Testis (tissue), 2 donors: ENCODE data around the gene KRTAP22-2.

Source experiments
- POLR2A ChIP-seq: fragments of 450-650 bp; IDR thresholded peaks from one replicate; pipeline ENCODE4 v1.6.1; 2017; ENCODE audit warnings: antibody characterized with exemption, mild to moderate bottlenecking, moderate library complexity
- TF ChIP-seq, protein P1 (sequence below), 3 experiments: fragments of 450-650 bp in 2 of 3; fragments of 200-600 bp in 1 of 3; sonication (generic) in 1 of 3; IDR thresholded peaks; one replicate each; pipeline ENCODE4 v1.5.1; 2016 to 2019; ENCODE audit warnings: antibody characterized with exemption in 3 of 3, mild to moderate bottlenecking in 2 of 3, moderate library complexity in 1 of 3

DNA sequence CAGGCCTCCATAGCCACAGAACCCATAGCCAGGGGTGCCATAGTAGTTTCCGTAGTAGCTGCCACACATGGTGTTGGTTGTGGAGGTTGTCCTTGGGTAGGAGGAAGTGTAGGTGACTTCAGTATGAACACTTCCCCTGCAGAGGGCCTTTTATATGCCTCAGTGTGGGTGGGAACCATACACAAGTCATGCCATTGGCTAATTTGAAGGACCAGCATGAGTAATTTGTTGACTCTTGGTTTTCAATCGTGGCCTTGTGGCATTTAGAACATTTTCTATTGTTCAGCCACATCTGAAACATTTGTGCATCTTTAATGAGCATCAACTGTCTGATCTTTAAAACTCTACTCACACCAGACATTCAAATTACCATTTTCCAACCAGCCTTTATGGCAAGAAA lies 23.6 kb upstream of the KRTAP22-2 start, which contains the start of gene KRTAP6-1:
- TF ChIP-seq, protein P1, sequence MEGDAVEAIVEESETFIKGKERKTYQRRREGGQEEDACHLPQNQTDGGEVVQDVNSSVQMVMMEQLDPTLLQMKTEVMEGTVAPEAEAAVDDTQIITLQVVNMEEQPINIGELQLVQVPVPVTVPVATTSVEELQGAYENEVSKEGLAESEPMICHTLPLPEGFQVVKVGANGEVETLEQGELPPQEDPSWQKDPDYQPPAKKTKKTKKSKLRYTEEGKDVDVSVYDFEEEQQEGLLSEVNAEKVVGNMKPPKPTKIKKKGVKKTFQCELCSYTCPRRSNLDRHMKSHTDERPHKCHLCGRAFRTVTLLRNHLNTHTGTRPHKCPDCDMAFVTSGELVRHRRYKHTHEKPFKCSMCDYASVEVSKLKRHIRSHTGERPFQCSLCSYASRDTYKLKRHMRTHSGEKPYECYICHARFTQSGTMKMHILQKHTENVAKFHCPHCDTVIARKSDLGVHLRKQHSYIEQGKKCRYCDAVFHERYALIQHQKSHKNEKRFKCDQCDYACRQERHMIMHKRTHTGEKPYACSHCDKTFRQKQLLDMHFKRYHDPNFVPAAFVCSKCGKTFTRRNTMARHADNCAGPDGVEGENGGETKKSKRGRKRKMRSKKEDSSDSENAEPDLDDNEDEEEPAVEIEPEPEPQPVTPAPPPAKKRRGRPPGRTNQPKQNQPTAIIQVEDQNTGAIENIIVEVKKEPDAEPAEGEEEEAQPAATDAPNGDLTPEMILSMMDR (IDR thresholded peaks at IDR 0.05): no peak
- TF ChIP-seq POLR2A: no peak
